ENCODE results near the gene EML6. TPM values are rescaled to one million over a fixed set of nuclear protein-coding genes. Genes with fewer than 3 reads are reported as not detected.

EML6 gene
- total and polyA plus RNA-seq, 5 donors = 0.26 to 1.5 (median 0.72) TPM

DNA sequence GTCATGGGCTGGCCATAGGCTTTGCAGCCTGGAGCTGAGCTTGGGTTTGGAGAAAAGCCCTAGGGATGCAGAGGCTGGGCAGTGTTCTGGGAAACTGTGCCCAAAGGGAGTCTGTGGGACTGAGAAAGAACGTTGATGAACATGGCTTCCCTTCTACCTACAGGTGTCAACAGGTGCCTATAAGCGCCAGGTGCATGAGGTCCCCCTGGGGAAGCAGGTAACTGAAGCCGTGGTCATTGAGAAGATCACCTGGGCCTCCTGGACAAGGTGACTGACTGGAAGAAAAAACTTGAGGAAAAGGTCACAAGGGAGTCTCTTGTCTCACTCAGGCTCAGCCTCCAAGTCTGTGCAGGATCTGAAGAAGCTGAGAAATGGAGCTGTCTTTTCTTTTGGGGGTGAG is 243.4 kb downstream of the EML6 start:
- Histone ChIP-seq H3K27me3 (ENCODE audit: control insufficient read depth, insufficient read depth) (no peaks in the 10 kb centered on the region), H3K4me3 (ENCODE audit: low read length) (no peak overlapping the region), H3K9me3 (ENCODE audit: control insufficient read depth, low read length) (no peaks in the 10 kb centered on the region), H3K27ac (ENCODE audit: low read length) (no peak overlapping the region), H3K4me1 (ENCODE audit: control insufficient read depth, insufficient read depth, low read length) (peaks cover 12% of the 10 kb centered on the region)
- intact Hi-C loops (cut with DNase I) = no loop called here
- no peak for DNase-seq
- 94% methylated on average over 3 of the region's 3 CpGs for WGBS
- ATAC-seq = no peak

DNA sequence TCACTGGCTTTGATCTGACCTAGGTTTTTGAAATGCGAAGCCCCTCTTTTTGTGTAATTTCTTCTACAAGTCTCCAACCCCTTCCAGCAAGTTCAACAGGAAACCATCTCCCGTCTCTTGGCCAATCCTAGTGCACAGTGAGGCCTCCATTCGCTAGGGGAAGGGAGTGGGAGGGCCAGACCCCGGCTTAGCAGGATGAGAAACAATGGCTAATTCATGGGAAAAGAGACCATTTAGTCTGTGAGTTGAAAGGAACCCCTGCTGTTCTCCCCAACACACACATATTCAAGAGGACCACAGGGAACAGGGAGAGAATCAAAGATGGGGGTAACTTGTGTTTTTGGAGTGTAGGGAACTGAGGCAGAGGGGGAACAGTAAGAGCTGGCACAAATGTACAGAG is 243.8 kb downstream of the EML6 start:
- no peak for ATAC-seq
- H3K27me3 ChIP-seq (ENCODE audit: control insufficient read depth, insufficient read depth) = no peaks in the 10 kb centered on the region
- H3K27ac ChIP-seq (ENCODE audit: low read length) = no peak overlapping the region
- no peak overlapping the region for H3K4me3 ChIP-seq (ENCODE audit: low read length)
- no peak for DNase-seq
- H3K4me1 ChIP-seq (ENCODE audit: control insufficient read depth, insufficient read depth, low read length) = peaks cover 12% of the 10 kb centered on the region
- 71% methylated on average over 4 of the region's 4 CpGs for WGBS
- no peaks in the 10 kb centered on the region for H3K9me3 ChIP-seq (ENCODE audit: control insufficient read depth, low read length)
- intact Hi-C loops (cut with DNase I) = no loop called here

DNA sequence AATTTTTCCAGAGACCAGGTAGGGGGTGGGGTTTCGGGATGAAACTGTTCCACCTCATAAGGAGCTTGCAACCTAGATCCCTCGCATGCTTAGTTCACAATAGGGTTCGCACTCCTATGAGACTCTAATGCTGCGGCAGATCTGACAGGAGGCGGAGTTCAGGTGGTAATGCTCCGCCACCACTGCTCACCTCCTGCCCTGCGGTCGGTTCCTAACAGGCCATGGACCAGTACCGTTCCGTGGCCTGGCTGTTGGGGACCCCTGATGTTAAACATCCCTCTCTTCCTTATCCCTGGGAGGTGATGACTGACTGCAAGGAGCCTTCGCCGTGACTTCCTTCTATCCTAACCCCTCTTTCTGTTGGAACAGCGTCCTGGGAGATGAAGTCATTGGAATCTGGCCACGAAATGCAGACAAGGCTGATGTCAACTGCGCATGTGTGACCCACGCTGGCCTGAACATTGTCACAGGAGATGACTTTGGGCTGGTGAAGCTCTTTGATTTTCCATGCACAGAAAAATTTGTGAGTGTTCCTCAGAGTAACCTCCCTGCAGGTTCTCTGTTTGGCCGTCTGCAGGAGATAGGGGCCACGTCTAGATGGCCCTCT is 244.4 kb downstream of the EML6 start:
- WGBS = 79% methylated on average over 18 of the region's 18 CpGs

DNA sequence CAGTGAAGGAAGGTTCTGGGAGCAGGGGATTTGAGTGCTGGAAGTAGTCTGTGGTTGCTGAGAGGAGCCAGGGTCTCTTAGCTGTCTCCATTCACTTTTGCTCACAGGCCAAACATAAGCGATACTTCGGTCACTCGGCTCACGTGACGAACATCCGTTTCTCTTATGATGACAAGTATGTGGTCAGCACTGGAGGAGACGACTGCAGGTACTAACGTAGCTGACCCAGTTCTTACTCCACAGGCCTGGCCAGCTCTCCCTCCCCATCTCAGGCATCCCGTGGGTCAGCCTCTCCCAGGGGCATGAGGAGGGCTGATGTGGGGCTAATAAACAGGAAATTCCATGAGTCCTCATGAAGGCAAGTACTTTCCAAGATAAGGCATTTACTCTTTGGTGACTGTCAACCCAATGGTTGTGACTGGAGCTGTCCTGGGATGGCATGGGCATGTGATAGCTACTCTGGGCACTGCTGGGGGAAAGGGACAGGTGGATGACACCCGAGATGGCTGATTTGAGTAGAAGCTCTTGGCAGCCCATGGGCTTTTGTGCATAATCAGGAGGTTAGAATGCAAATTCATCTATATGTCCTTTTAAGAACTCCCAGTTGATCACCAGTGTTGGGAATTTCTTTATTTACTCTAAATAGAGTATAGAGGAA is 245.2 kb downstream of the EML6 start:
- Histone ChIP-seq H3K27me3 (ENCODE audit: control insufficient read depth, insufficient read depth) (no peaks in the 10 kb centered on the region), H3K4me1 (ENCODE audit: control insufficient read depth, insufficient read depth, low read length) (peaks cover 12% of the 10 kb centered on the region), H3K27ac (ENCODE audit: low read length) (no peak overlapping the region), H3K4me3 (ENCODE audit: low read length) (no peak overlapping the region), H3K9me3 (ENCODE audit: control insufficient read depth, low read length) (no peaks in the 10 kb centered on the region)
- whole genome bisulfite sequencing = 66% methylated on average over 10 of the region's 10 CpGs
- no peak for DNase-seq
- ATAC-seq = peak; percentile 14 to 38
- intact Hi-C loops (cut with DNase I) = no loop called here

More for the DNA sequence above, 244.4 kb downstream of the EML6 start:
- DNase-seq (peak; percentile 55 to 81 (median 73)), ATAC-seq (peak; percentile 31 to 45)
- no peaks in the 10 kb centered on the region for H3K9me3 ChIP-seq (ENCODE audit: control insufficient read depth, low read length)
- H3K27me3 ChIP-seq (ENCODE audit: control insufficient read depth, insufficient read depth) = no peaks in the 10 kb centered on the region
- H3K27ac ChIP-seq (ENCODE audit: low read length) = no peak overlapping the region
- H3K4me1 ChIP-seq (ENCODE audit: control insufficient read depth, insufficient read depth, low read length) = peaks cover 12% of the 10 kb centered on the region
- intact Hi-C loops (cut with DNase I) = no loop called here
- no peak overlapping the region for H3K4me3 ChIP-seq (ENCODE audit: low read length)

DNA sequence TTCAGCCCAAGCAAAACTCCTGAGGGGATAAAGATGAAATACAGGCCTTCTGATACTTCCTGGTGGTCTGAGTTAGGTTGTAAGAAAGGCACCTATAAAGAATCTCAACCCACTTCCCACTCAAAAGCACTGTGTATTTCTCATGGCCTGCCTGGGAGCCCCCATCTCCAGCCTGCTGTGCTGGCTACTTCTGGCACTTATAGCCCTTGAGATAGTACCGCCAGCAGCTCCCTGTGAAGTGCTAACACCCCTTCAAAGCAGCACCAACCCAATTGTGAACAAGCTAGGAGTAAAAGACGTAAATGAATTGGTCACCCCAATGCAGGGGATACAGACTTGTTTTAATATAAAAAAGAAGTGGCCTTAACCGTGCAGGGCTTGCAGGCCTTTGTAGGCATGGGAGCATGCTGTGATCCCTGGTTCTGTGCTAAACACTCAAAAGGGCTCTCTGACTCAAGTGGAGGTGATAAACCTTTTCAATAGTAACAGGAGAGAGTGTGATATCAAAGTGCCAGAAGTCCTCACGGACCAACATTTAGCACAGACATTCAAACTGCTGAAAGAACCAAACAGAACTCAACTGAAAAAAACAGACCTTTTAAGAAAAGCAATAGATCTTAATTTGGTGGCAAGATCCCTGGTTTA is 246.0 kb downstream of the EML6 start:
- intact Hi-C loops (cut with DNase I) = no loop called here
- WGBS = 66% methylated on average over 4 of the region's 4 CpGs
- DNase-seq (no peak), ATAC-seq (peak; percentile 45 to 63)
- Histone ChIP-seq H3K4me1 (ENCODE audit: control insufficient read depth, insufficient read depth, low read length) (peaks cover 12% of the 10 kb centered on the region), H3K4me3 (ENCODE audit: low read length) (no peak overlapping the region), H3K27me3 (ENCODE audit: control insufficient read depth, insufficient read depth) (no peaks in the 10 kb centered on the region), H3K27ac (ENCODE audit: low read length) (no peak overlapping the region), H3K9me3 (ENCODE audit: control insufficient read depth, low read length) (no peaks in the 10 kb centered on the region)

DNA sequence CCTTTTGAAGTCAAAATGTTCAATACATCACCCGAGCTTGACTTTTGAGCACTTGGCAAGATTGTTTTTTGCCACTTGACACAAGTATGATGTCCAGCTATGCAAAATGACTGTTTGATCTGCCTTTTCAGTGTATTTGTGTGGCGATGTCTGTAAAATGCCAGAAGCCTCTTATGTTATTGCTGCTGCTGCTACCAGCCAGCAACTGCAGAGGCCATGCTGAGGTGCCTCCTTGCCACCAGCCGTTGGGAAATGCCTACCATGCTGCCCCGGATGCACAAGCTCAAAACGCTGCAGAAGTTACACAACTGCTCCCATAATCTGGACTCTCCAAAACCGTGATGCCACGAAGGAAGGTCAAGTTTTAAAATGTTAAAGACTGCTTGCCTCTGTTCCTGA is 246.5 kb downstream of the EML6 start:
- Histone ChIP-seq H3K27ac (ENCODE audit: low read length) (no peak overlapping the region), H3K4me3 (ENCODE audit: low read length) (no peak overlapping the region), H3K27me3 (ENCODE audit: control insufficient read depth, insufficient read depth) (no peaks in the 10 kb centered on the region), H3K9me3 (ENCODE audit: control insufficient read depth, low read length) (no peaks in the 10 kb centered on the region), H3K4me1 (ENCODE audit: control insufficient read depth, insufficient read depth, low read length) (peaks cover 12% of the 10 kb centered on the region)
- WGBS = 74% methylated on average over 7 of the region's 7 CpGs
- intact Hi-C loops (cut with DNase I) = no loop called here
- DNase-seq (no peak), ATAC-seq (no peak)

DNA sequence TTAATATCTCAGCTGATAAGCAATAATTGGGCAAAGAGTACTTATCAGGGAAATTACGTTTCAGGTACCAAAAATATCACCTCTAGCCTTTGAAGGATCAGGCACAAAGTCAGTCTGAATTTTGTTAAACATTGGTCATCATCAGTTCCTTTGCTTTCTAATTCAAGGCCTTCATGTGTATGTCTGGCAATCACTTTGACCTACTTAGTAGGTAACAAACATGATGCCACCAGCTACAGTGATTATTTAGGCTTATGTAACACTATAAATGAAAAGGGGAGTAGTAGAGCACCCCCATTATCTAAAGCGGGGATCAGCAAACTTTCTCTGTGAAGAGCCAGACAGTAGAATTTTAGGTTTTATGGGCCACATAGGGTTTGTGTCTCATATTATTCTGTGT is 251.7 kb downstream of the EML6 start:
- no peak overlapping the region for H3K4me3 ChIP-seq (ENCODE audit: low read length)
- ATAC-seq (no peak), DNase-seq (no peak)
- H3K27ac ChIP-seq (ENCODE audit: low read length) = no peak overlapping the region
- H3K9me3 ChIP-seq (ENCODE audit: control insufficient read depth, low read length) = no peaks in the 10 kb centered on the region
- peaks cover 8% of the 10 kb centered on the region for H3K4me1 ChIP-seq (ENCODE audit: control insufficient read depth, insufficient read depth, low read length)
- WGBS = 79% methylated on average over 2 of the region's 2 CpGs
- no peaks in the 10 kb centered on the region for H3K27me3 ChIP-seq (ENCODE audit: control insufficient read depth, insufficient read depth)
- intact Hi-C loops (cut with DNase I) = no loop called here

DNA sequence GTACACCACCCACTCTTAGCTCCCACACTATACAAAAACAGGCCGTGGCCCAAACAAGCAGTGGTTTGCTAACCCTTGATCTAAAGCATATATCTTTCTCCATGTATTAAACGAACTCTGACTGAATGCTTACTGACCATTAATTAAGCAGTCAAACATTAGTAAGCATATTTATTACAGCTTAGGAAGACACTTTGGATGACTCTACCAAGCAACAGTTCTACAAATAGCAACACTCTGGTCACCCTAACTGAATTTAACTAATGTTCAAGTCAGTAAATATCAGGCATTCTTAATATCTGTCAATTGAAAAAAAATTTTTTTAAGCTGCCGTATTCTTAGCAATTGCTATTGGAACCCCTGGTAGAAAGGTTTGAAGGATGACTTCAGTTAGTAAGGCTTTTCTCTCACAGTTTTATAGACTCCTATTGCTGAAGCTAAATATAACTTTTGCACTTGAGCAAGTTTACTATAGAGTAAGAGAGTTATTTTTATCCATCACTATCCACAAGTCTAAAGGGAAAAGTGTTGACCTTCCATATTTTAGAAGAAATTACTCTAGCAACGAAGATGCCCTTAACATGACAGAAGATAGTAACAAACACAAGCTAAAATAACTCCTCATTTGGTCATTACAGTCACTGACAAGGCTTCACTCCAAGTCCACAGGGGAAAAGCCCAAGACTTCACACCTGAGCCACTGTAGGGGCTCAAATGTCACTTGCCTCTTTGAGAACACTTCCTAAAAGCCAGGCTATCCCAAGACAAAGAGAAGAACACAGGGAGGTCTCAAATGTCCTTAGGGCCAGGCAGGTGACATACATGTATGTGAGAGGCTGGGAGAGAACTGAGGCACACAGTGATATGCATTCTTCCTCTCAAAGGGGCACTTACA is 252.4 kb downstream of the EML6 start:
- DNase-seq (no peak), ATAC-seq (peak; percentile 27 to 38)
- Histone ChIP-seq H3K4me3 (ENCODE audit: low read length) (no peak overlapping the region), H3K4me1 (ENCODE audit: control insufficient read depth, insufficient read depth, low read length) (peaks cover 8% of the 10 kb centered on the region), H3K9me3 (ENCODE audit: control insufficient read depth, low read length) (no peaks in the 10 kb centered on the region), H3K27ac (ENCODE audit: low read length) (peak overlapping the region; percentile 43), H3K27me3 (ENCODE audit: control insufficient read depth, insufficient read depth) (no peaks in the 10 kb centered on the region)
- 72% methylated on average over 4 of the region's 4 CpGs for WGBS
- intact Hi-C loops (cut with DNase I) = no loop called here

DNA sequence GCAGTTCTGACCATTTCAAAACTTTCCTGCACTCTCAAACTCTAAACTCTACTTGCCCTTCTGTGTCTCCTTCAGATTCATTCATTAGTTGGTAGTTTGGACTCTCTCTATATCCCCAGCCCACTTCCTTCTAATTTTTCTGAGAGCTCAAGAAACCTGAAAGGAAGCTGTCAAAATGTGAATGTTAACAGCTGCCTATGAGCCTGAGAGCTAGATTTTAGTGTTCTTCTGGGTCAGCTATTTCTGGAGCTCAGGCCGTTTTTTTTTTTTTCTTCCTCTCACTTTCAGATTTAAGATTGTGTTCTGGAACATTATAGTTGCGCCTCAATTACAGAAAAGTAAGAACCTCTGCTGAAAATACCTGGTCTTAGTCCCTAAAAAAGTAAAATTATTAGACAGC is 253.7 kb downstream of the EML6 start:
- H3K27ac ChIP-seq (ENCODE audit: low read length) = no peak overlapping the region
- H3K4me3 ChIP-seq (ENCODE audit: low read length) = no peak overlapping the region
- H3K4me1 ChIP-seq (ENCODE audit: control insufficient read depth, insufficient read depth, low read length) = peaks cover 8% of the 10 kb centered on the region
- ATAC-seq (peak; percentile 19 to 36), DNase-seq (no peak)
- no peaks in the 10 kb centered on the region for H3K27me3 ChIP-seq (ENCODE audit: control insufficient read depth, insufficient read depth)
- no peaks in the 10 kb centered on the region for H3K9me3 ChIP-seq (ENCODE audit: control insufficient read depth, low read length)
- WGBS = 35% methylated on average over 2 of the region's 2 CpGs
- intact Hi-C loops (cut with DNase I) = no loop called here

DNA sequence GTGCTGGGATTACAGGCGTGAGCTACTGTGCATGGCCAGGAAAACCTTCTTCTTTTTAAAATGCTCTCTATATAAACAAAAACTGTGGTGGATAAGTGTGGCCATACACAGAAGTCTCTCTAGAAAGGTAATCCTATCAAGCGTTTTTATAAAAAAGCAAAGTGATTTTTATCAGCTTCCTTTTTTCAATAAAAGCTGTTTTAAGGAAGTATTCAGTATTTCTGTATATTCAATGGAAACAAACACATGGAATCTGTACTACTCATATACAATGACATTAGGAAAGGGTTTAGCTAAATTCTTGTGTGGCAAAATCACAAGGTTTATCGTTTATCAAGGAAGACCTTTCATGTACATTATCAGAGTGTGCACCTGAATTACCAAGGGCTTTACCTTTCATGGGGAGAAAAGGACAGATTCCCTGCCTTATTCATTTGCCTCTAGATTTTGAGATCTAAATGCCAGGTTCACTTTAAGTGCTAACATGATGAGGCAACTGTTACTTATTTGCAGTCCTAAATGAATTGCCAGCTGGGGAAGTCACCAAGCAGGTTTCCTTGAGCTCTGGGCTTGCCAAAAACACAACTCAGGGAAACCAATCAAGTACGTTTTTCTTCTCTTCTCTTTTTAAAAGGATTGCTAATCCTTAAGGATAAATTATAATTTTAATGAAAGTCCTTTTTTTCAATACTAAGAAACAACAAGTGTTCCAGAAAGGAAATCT is 256.0 kb downstream of the EML6 start:
- DNase-seq = no peak
- intact Hi-C loops (cut with DNase I) = no loop called here
- no peak overlapping the region for H3K27ac ChIP-seq (ENCODE audit: low read length)
- 62% methylated on average over 4 of the region's 4 CpGs for WGBS
- H3K4me3 ChIP-seq (ENCODE audit: low read length) = no peak overlapping the region
- peaks cover 8% of the 10 kb centered on the region for H3K4me1 ChIP-seq (ENCODE audit: control insufficient read depth, insufficient read depth, low read length)
- peak in 1 of 2 donors; percentile 25 for ATAC-seq
- H3K27me3 ChIP-seq (ENCODE audit: control insufficient read depth, insufficient read depth) = no peaks in the 10 kb centered on the region
- no peaks in the 10 kb centered on the region for H3K9me3 ChIP-seq (ENCODE audit: control insufficient read depth, low read length)

Measured in right cardiac atrium (tissue), 5 donors.